Heart left ventricle (tissue), 13 donors: Measurements from ENCODE around the gene KATNBL1.

Experiments
- POLR2A ChIP-seq, 2 donors: fragments of 450-650 bp; IDR thresholded peaks; one replicate each; pipeline ENCODE4 v1.6.1; 2017; ENCODE audit warnings: antibody characterized with exemption in 2 of 2, mild to moderate bottlenecking in 2 of 2, moderate library complexity in 2 of 2
- TF ChIP-seq, protein P1 (sequence below), 12 donors: fragments of 200-600 bp; sonication (generic) in 4 of 12; IDR thresholded peaks; one replicate each; pipeline versions ENCODE4 v1.5.0 to v1.8.0; 2018 to 2022; ENCODE audit warnings: antibody characterized with exemption in 12 of 12, mild to moderate bottlenecking in 5 of 12
- donor health status: ischemic (EF 13 %, LVEDD 7.1; RV severe dilation, severe dysfunction).
- donor health status: DM: no; HTN: yes; CAD: no.
- donor health status: DM: no; HTN: no; CAD: no.
- donor health status: ischemic (EF 25% LVEDD 6.9; RV normal size, moderate dysfunction).
- donor health status: ischemic (EF 25% LVEDD 5.7; RV mildly dilated, moderate dysfunction).
- donor health status: ischemic (EF 35%, LVEDD 5.7; RV mildly dilated, moderate dysfunction).
- donor health status: nonischemic (EF 11% LVEDD 7.7; RV severe dilation, severe dysfunction).
- donor health status: DM: yes; HTN: yes; CAD: no.
- donor health status: PGD.
- donor health status: ischemic (EF 29% LVEDD 5.4; RV normal size, mild dysfunction).
- donor health status: nonischemic (EF 23%, LVEDD 6.1; RV moderate dilation, normal function).

GRCh38 chr15:34182942-34183341 is 27.0 kb downstream of the KATNBL1 start:
- TF ChIP-seq, protein P1, sequence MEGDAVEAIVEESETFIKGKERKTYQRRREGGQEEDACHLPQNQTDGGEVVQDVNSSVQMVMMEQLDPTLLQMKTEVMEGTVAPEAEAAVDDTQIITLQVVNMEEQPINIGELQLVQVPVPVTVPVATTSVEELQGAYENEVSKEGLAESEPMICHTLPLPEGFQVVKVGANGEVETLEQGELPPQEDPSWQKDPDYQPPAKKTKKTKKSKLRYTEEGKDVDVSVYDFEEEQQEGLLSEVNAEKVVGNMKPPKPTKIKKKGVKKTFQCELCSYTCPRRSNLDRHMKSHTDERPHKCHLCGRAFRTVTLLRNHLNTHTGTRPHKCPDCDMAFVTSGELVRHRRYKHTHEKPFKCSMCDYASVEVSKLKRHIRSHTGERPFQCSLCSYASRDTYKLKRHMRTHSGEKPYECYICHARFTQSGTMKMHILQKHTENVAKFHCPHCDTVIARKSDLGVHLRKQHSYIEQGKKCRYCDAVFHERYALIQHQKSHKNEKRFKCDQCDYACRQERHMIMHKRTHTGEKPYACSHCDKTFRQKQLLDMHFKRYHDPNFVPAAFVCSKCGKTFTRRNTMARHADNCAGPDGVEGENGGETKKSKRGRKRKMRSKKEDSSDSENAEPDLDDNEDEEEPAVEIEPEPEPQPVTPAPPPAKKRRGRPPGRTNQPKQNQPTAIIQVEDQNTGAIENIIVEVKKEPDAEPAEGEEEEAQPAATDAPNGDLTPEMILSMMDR (IDR thresholded peaks at IDR 0.05) = no peak
- TF ChIP-seq POLR2A (IDR thresholded peaks at IDR 0.05) = no peak
